ENCODE measurements around the gene SLC35B1.
A peak's percentile ranks its signal among the peaks of the same experiment; 100 is the strongest.

Gene SLC35B1

GRCh38 chr17:49707608-49708514 lies at the start of gene SLC35B1:
SLC35B1 (minus strand) TSS chr17:49707964; CDS start chr17:49707833, 131 bp downstream.
- DNase-seq, result peak; percentile 99

GRCh38 chr17:49757151-49757777 lies 49.5 kb upstream of the SLC35B1 start:
- no peak for DNase-seq

- no peak for DNase-seq
These were observed 48.8 kb upstream of the SLC35B1 start for GRCh38 chr17:49756323-49757150.

GRCh38 chr17:49755663-49756283 lies 48.0 kb upstream of the SLC35B1 start:
- DNase-seq, result no peak

- no peak for DNase-seq
These were observed 46.2 kb upstream of the SLC35B1 start for GRCh38 chr17:49753959-49754391.

- no peak for DNase-seq
These were observed 44.7 kb upstream of the SLC35B1 start for GRCh38 chr17:49752508-49752907.

- no peak for DNase-seq
These were observed 42.0 kb upstream of the SLC35B1 start for GRCh38 chr17:49749730-49750129.

GRCh38 chr17:49748791-49749190 lies 41.0 kb upstream of the SLC35B1 start:
- DNase-seq, result no peak

GRCh38 chr17:49748223-49748622 lies 40.5 kb upstream of the SLC35B1 start:
- no peak for DNase-seq

GRCh38 chr17:49747632-49748031 lies 39.9 kb upstream of the SLC35B1 start:
- DNase-seq, result no peak

GRCh38 chr17:49746791-49747490 lies 39.2 kb upstream of the SLC35B1 start:
- DNase-seq, result no peak

- DNase-seq, result no peak
These were observed 37.7 kb upstream of the SLC35B1 start for GRCh38 chr17:49745175-49746139.

- no peak for DNase-seq
These were observed 34.4 kb upstream of the SLC35B1 start for GRCh38 chr17:49742166-49742638.

GRCh38 chr17:49741692-49742076 lies 33.9 kb upstream of the SLC35B1 start:
- no peak for DNase-seq

GRCh38 chr17:49741009-49741691 lies 33.4 kb upstream of the SLC35B1 start:
- DNase-seq, result no peak

- peak; percentile 89 for DNase-seq
These were observed 32.0 kb upstream of the SLC35B1 start for GRCh38 chr17:49739641-49740271.

- no peak for DNase-seq
These were observed 30.8 kb upstream of the SLC35B1 start for GRCh38 chr17:49738456-49739163.

GRCh38 chr17:49734515-49735490 lies 27.0 kb upstream of the SLC35B1 start:
- no peak for DNase-seq
